Activated naive CD4-positive, alpha-beta T cell treated with anti-CD3 and anti-CD28 coated beads, Interleukin-2, amount 10 ng/mL, durations not matched to agents 7 days and 5 days (primary cell): ENCODE data around the gene PSTK.
A peak's percentile ranks its signal among the peaks of the same experiment; 100 is the strongest.

Source experiments
- CTCF ChIA-PET: fragments of 350-600 bp; sonication (Branson Sonifier 250); formaldehyde crosslinking; loops from one replicate; lab custom pipeline; 2021; ENCODE audit warnings: antibody characterized with exemption; lab: Charles Lee
- DNase-seq: peaks from one replicate; pipeline ENCODE4 v3.0.0-alpha.2; 2020
- H3K27ac Mint-ChIP-seq: one replicate; pipeline ENCODE4 v1.8.0; 2021; ENCODE audit warnings: mild to moderate bottlenecking, moderate library complexity, mixed read lengths
- H3K27me3 Mint-ChIP-seq: one replicate; pipeline ENCODE4 v1.8.0; 2021; ENCODE audit warnings: mild to moderate bottlenecking, mixed read lengths
- H3K36me3 Mint-ChIP-seq: one replicate; pipeline ENCODE4 v1.8.0; 2021; ENCODE audit warnings: mixed read lengths
- H3K4me1 Mint-ChIP-seq: one replicate; pipeline ENCODE4 v1.8.0; 2021; ENCODE audit warnings: mixed read lengths
- H3K4me3 Mint-ChIP-seq: one replicate; pipeline ENCODE4 v1.8.0; 2021; ENCODE audit warnings: mild to moderate bottlenecking, moderate library complexity, mixed read lengths
- H3K9me3 Mint-ChIP-seq: one replicate; pipeline ENCODE4 v1.8.0; 2021; ENCODE audit warnings: mixed read lengths

PSTK gene

GRCh38 chr10:123000155-123000554 lies 20.0 kb downstream of the PSTK start:
- no peak for DNase-seq
- H3K27me3 Mint-ChIP-seq = no peaks in the 10 kb centered on the region
- H3K36me3 Mint-ChIP-seq = peaks cover 18% of the 10 kb centered on the region
- peaks cover 4% of the 10 kb centered on the region for H3K4me1 Mint-ChIP-seq
- no peak overlapping the region for H3K27ac Mint-ChIP-seq
- CTCF ChIA-PET = interaction anchor here (1.4 kb wide), 1 partner anchor 8 kb away, joined by 3 read pairs; no protein-coding TSS in a partner anchor
- no peak overlapping the region for H3K4me3 Mint-ChIP-seq
- H3K9me3 Mint-ChIP-seq = no peaks in the 10 kb centered on the region

GRCh38 chr10:123001370-123001769 lies 21.2 kb downstream of the PSTK start:
- CTCF ChIA-PET = no interaction called here
- Mint-ChIP-seq H3K27ac (no peak overlapping the region), H3K9me3 (no peaks in the 10 kb centered on the region), H3K4me1 (peaks cover 13% of the 10 kb centered on the region), H3K4me3 (no peak overlapping the region), H3K36me3 (peaks cover 15% of the 10 kb centered on the region), H3K27me3 (no peaks in the 10 kb centered on the region)
- DNase-seq = no peak

- Mint-ChIP-seq H3K4me3 (no peak overlapping the region), H3K36me3 (peaks cover 11% of the 10 kb centered on the region), H3K9me3 (no peaks in the 10 kb centered on the region), H3K27me3 (no peaks in the 10 kb centered on the region), H3K4me1 (peaks cover 29% of the 10 kb centered on the region), H3K27ac (no peak overlapping the region)
- DNase-seq = no peak
- CTCF ChIA-PET = no interaction called here
Measured at GRCh38 chr10:123004298-123004697, 24.1 kb downstream of the PSTK start.

- CTCF ChIA-PET = interaction anchor here (1.0 to 2.1 kb wide), 5 partner anchors 8 to 28 kb away, joined by 3 to 8 read pairs (median 3); partner anchors contain the start of gene PSTK
- Mint-ChIP-seq H3K9me3 (no peaks in the 10 kb centered on the region), H3K27me3 (no peaks in the 10 kb centered on the region), H3K4me3 (peak overlapping the region; percentile 97), H3K36me3 (peaks cover 10% of the 10 kb centered on the region), H3K27ac (peak overlapping the region; percentile 98), H3K4me1 (peaks cover 41% of the 10 kb centered on the region)
- peak; percentile 65 for DNase-seq
Measured at GRCh38 chr10:123007558-123008354, 27.6 kb downstream of the PSTK start.

GRCh38 chr10:123008355-123009104 lies 28.3 kb downstream of the PSTK start, which contains the start of the genes ACADSB and IKZF5:
Gene ACADSB, plus strand, starts transcription at chr10:123009006. Its CDS starts 24 bp downstream, at chr10:123009030.
Gene IKZF5, minus strand, starts transcription at chr10:123008795. Its CDS starts 10,170 bp downstream, at chr10:122998625.
- peak within 1 kb of the TSS; percentile 98 for H3K27ac Mint-ChIP-seq
- DNase-seq = peak; percentile 98
- peaks cover 41% of the 10 kb centered on the region for H3K4me1 Mint-ChIP-seq
- no peaks in the 10 kb centered on the region for H3K9me3 Mint-ChIP-seq
- H3K36me3 Mint-ChIP-seq = peaks cover 10% of the 10 kb centered on the region
- CTCF ChIA-PET = interaction anchor here (1.0 to 2.1 kb wide), 5 partner anchors 9 to 28 kb away, joined by 3 to 8 read pairs (median 3); partner anchors contain the start of gene PSTK
- no peaks in the 10 kb centered on the region for H3K27me3 Mint-ChIP-seq
- H3K4me3 Mint-ChIP-seq = peak within 1 kb of the TSS; percentile 97

GRCh38 chr10:123009105-123009820 lies 29.1 kb downstream of the PSTK start:
- CTCF ChIA-PET = interaction anchor here (1.1 to 1.6 kb wide), 2 partner anchors 11 to 34 kb away, joined by 3 to 4 read pairs; no protein-coding TSS in a partner anchor
- peak; percentile 36 for DNase-seq
- Mint-ChIP-seq H3K27me3 (no peaks in the 10 kb centered on the region), H3K36me3 (peaks cover 11% of the 10 kb centered on the region), H3K9me3 (no peaks in the 10 kb centered on the region), H3K27ac (peak overlapping the region; percentile 98), H3K4me3 (peak overlapping the region; percentile 97), H3K4me1 (peaks cover 41% of the 10 kb centered on the region)

GRCh38 chr10:123011987-123012386 lies 31.8 kb downstream of the PSTK start:
- Mint-ChIP-seq H3K4me1 (peaks cover 26% of the 10 kb centered on the region), H3K27ac (no peak overlapping the region), H3K27me3 (no peaks in the 10 kb centered on the region), H3K9me3 (no peaks in the 10 kb centered on the region), H3K36me3 (peaks cover 11% of the 10 kb centered on the region), H3K4me3 (no peak overlapping the region)
- no peak for DNase-seq
- CTCF ChIA-PET = interaction anchor here (1.3 kb wide), 1 partner anchor 10 kb away, joined by 6 read pairs; no protein-coding TSS in a partner anchor

GRCh38 chr10:123013456-123014419 lies 33.5 kb downstream of the PSTK start:
- no peak for DNase-seq
- Mint-ChIP-seq H3K27ac (no peak overlapping the region), H3K9me3 (no peaks in the 10 kb centered on the region), H3K4me3 (no peak overlapping the region), H3K36me3 (peaks cover 7% of the 10 kb centered on the region), H3K27me3 (no peaks in the 10 kb centered on the region), H3K4me1 (peaks cover 17% of the 10 kb centered on the region)
- CTCF ChIA-PET = no interaction called here

- H3K27ac Mint-ChIP-seq = no peak overlapping the region
- H3K4me1 Mint-ChIP-seq = peaks cover 11% of the 10 kb centered on the region
- no peak for DNase-seq
Measured at GRCh38 chr10:123014772-123015171, 34.6 kb downstream of the PSTK start.

GRCh38 chr10:123016228-123016627 lies 36.0 kb downstream of the PSTK start:
- no peak overlapping the region for H3K4me3 Mint-ChIP-seq
- H3K36me3 Mint-ChIP-seq = peaks cover 7% of the 10 kb centered on the region
- H3K27ac Mint-ChIP-seq = no peak overlapping the region
- H3K27me3 Mint-ChIP-seq = no peaks in the 10 kb centered on the region
- CTCF ChIA-PET = no interaction called here
- H3K9me3 Mint-ChIP-seq = no peaks in the 10 kb centered on the region
- no peak for DNase-seq
- no peaks in the 10 kb centered on the region for H3K4me1 Mint-ChIP-seq

More at GRCh38 chr10:123014772-123015171, 34.6 kb downstream of the PSTK start:
- H3K9me3 Mint-ChIP-seq = no peaks in the 10 kb centered on the region
- CTCF ChIA-PET = no interaction called here
- H3K36me3 Mint-ChIP-seq = peaks cover 7% of the 10 kb centered on the region
- no peak overlapping the region for H3K4me3 Mint-ChIP-seq
- H3K27me3 Mint-ChIP-seq = no peaks in the 10 kb centered on the region

- no peak overlapping the region for H3K27ac Mint-ChIP-seq
- H3K4me3 Mint-ChIP-seq = no peak overlapping the region
- H3K9me3 Mint-ChIP-seq = no peaks in the 10 kb centered on the region
- no peaks in the 10 kb centered on the region for H3K27me3 Mint-ChIP-seq
- no peak for DNase-seq
- peaks cover 3% of the 10 kb centered on the region for H3K36me3 Mint-ChIP-seq
- H3K4me1 Mint-ChIP-seq = no peaks in the 10 kb centered on the region
- CTCF ChIA-PET = no interaction called here
Measured at GRCh38 chr10:123017421-123018165, 37.4 kb downstream of the PSTK start.

GRCh38 chr10:123018531-123018930 lies 38.3 kb downstream of the PSTK start:
- H3K4me1 Mint-ChIP-seq = no peaks in the 10 kb centered on the region
- no peak for DNase-seq

More at GRCh38 chr10:123018531-123018930, 38.3 kb downstream of the PSTK start:
- no peak overlapping the region for H3K27ac Mint-ChIP-seq
- H3K27me3 Mint-ChIP-seq = no peaks in the 10 kb centered on the region
- peaks cover 1% of the 10 kb centered on the region for H3K36me3 Mint-ChIP-seq
- no peaks in the 10 kb centered on the region for H3K9me3 Mint-ChIP-seq
- CTCF ChIA-PET = no interaction called here
- H3K4me3 Mint-ChIP-seq = no peak overlapping the region
